Stromal cell of bone marrow (primary cell): ENCODE data around the gene FAM163B.

Experiments used
- DNase-seq: peaks from one replicate; pipeline ENCODE4 v3.0.0-alpha.2; 2012; ENCODE audit warnings: low read depth

Gene FAM163B

DNA sequence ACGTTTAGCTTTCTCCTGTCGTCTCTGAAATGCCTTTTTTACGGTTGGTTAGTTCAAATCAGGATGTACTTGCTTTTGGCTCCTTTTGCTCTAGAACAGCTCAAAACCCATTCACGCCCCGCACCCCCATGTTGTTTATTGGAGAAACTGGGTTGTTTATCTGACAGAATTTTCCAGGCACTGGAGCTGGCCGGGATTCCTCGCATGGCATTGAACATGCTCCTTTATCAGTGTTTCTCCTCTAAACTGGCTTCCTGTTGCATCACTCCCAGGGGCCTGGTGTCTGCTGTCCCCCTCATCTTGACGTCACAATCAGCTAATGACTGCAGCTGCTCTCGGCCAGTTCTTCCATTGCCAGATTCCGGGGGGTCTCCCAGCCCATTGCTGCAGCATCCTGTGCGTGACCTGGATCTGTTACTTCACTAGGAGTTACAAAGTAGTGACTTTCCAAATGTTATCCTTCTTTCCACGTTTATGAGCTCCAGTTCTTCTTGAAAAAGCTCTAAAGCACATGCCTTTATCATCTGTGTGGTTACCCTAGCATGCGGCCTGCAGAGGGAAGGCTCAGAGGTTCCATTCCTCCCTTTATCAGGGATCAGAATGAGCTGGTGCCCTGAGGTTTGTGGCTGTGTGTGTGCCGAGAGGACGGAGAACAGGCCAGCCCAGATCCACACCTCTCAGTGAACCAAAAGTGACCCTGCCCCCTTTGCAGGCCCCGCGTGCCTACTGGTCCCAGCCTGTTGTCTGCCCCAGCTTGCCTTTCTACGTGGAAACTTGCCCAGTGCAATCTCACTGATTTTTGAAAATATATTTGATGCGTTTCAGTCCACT lies 27.5 kb downstream of the FAM163B start:
- DNase-seq, result no peak

DNA sequence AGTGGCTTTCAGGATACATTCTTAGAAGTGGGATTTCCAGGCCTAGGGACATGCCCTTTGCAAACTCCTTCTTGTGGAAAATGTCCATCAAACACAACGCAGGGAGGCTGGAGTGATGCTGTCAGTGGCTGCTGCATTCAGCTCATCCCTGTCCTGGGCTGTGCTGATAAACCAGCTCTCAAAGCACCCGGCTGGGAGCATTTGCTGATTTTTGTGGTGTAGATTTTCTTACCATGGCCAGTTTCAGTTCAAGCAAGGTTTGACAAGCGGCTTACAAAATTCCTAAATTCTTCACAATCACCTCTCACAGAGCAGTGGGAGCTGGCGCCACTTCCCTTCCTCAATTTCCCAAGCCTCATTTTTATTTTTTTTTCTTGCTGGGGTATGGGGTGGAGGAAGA lies 28.2 kb downstream of the FAM163B start:
- no peak for DNase-seq

- DNase-seq, result no peak
These were observed 28.8 kb downstream of the FAM163B start for GRCh38 chr9:133580419-133580738.

DNA sequence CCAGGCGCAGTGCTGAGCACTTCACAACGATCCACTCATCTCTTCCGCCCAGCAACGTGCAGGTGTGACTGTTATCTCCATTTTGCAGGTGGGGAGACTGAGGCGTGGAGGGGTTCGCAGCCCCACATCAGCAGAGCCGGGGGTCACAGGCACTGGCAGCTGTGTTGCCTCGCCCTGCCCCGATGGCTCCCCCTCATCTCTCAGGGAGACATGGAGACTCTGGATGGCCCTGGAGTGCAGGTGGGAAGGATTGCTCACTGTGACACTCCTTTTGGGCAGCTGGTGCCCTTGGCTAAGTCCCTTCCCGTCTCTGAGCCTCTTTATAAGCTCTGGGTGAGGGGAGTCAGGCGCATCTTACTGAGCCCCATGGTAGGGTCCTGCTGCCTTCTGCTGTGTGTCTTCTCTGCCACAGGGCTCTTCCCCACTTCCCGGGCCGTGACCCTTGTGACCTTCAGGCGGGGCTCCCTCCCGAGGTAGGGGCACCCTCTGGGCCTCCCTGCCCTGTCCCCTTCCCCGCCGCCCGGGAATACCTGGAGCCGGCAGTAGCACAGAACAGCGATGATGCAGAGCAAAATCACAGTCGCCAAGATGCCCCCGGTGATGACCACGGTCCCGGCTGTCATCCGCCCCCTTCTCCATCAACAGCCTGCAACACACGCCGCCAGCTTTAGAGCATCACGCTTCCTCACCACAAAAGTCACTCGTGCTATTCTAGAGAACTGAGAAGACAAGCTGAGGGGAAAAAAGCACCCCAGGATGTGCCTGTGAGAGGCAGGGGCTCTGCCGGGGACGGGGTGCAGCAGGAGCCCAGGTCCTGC lies 29.4 kb downstream of the FAM163B start:
- no peak for DNase-seq

DNA sequence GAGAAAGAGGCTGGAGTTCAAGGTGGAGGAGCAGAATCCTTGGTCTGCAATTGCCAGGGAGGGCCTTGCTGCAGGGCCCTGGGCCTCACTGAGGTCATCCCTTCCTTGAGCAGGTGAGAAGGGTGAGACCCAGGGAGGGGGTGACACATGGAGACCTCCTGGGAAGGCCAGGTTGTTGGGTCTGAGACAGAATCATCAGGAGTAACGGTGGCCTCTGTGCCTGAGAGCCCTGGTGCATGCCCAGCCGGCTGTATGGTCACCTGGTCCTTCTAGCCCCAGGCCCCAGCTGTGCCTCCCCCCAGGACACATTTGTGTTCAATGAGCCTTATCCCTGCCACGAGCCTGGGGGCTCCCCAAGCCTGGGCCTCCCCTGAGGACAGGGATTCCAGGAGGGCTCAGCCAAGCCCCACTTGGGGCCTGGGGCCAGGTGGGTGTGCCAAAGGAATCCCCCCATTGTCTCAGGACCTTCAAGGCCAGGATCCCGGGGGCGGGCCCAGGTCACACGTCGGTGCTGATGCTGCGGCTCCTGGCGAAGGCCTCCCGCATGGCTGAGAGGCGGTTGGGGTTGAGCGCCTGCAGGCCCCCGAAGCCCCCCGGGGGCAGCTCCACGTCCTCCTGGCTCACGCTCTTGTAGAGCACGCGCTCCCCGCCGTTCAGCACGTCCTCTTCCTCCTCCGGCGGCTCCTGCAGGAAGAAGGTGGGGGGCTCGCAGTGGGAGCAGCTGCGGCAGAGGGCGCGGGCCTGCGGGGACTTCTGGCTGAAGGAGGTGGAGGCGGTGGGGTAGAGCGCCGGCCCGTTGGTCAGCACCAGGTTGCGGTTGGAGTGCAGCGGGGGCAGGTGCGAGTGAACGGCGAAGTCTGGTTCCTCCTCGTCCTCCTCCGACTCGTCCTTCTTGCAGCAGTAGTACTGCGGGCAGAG lies 30.4 kb downstream of the FAM163B start:
- DNase-seq, result no peak

DNA sequence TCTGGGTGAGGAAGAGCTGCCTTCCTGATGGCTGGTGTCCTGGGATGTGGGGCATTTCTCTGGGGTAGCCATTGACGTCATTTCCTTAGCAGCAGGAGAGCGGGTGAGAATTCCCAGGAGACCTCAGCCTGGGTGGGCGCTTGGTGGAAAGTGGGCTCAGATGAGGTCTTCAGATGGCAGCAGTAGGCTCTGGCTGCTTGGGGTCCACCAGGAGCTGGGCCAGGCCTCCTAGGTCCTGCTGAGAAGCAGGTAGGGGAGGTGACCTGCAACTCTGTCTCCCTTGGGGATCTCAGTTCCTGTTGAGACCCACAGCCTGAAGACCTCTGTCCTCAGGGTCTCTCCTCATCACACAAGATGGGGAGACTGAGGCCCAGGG lies 31.5 kb downstream of the FAM163B start:
- no peak for DNase-seq

DNA sequence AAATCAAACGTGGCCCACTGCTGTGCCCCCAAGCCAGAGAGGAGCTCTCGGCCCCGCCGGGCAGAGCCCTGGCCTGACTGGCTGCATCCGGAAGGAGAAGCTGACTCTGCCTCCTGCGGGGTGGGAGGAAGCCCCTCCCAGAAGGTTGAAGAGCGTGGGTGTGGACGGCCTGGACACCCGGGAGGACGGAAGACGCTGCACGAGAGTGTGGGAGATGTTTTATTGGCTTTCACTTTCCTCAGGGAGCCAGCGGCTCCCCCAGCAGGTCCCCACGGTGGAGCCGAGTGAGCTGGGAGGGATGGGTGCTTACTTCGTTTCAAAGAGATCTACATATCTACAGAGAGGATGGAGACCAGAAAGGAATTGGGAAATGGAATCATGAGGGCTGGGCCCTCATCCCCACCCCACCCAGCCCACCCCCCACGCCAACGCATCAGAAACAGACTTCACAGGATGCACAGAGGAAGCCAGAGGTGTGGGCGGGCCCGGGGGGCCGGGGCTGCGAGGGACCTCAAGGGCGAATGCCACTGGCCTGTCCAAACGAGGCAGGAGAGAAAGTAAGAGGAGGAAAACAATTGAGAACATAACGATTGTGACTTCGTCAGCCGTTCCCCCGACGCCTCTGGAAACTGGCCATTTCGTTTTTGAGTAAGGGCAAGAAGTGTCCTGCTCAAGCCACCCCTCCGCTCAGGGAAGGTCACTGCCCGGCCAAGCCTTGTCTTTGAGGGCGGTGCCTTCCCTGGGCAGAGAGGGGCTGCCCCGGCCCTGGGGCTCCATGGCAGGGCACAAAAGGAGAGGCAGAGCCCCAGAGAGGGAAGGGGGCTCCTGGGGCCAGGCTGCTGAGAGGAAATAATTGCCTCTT lies 32.1 kb downstream of the FAM163B start:
- DNase-seq, result no peak

DNA sequence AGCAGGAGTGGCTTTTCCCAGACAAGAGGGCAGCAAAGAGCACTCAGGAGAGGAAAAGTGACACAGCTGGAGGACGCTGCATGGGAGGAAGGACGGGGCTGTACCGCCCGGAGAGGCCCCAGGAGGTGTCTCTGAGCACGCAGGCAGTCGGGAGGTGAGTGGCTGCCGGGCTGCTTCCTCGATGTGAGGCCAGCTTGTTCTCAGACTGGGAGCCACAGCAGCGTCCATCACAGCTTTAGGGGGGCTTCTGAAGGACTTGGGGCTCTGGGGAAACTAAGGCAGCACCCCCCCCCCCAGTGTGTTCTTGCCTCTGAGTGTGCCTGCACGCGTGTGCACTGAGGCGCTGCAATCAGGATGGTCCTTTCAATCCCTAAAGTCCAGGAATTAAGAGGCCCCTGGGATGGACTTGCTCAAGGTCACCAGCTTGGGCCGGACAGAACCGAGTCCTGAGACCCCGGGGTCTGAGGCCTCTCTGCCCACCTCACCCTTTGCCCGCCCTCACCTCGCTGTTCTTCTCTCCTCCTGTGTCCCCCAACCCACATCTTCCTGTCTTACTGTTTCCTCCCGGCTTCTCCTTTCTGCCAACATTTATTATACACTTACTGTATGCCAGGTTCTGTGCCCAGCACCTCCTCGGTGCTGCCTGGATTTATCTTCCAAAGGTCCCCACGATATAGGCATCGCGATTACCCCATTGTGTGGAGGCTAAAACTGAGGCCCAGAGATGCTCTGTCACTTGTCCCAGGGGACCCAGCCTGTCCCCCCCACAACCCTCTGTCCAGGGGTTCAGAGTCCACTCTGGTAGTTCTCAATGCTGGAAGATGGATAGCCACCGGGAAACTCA lies 32.9 kb downstream of the FAM163B start:
- DNase-seq, result no peak

DNA sequence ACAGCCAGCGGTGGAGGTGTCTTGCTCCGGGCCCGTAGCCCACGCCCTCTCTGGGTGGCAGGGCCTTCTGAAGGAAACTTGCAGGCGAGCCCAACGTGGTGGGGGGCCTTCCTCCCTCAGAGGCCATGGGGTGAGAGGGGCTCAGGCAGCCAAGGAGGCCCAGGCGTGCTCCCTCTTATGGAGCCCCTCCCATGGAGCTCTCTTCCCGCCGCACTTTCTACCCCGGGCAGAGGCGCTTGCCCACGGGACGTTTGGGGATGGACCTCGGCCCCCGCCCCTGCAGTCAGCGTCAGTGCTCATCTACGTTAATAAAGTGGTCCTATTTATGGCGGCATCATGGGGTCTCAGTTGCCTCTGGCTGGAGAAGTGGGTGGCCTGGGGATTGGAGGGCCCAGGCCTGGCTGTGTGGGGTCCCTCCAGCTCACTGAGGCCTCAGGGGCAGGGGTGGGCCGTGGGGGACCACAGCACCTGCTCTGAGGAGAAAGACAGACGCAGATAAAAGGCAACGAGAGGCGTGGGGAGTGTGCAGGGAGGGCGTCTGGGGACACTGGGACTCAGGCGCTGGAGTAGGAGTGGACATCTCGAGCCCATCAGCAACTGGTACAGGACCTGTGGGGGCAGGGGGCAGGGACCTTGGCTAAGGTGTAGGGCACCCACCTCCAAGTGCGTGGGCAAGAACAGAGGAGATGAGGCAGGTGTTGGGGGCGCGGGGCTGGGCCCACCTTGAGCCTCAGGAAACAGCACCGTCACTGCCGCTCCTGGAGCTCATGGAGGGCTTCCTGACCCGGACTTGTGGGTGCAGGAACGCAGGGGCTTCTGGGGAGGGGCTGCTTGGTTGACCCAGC lies 33.8 kb downstream of the FAM163B start:
- DNase-seq, result no peak

DNA sequence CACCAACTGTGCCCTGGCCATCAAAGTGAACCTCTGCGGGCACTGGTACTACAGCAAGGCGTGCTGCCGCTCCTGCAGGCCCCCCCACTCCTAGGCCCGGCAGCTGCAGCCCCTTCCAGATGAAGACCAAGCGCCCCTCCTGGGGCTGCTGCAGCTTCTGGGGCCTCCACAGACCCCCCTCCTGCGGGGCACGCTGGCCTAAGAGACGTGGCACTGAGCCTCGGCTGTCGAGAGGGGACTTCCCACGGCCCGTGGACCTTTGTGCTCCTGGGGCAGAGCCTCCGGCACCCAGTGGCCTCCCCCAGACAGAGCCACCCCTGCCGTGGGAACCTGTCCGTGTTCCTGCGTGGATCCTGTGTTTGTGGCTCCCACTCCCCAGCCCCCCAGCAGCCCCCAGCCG lies 34.4 kb downstream of the FAM163B start:
- no peak for DNase-seq

DNA sequence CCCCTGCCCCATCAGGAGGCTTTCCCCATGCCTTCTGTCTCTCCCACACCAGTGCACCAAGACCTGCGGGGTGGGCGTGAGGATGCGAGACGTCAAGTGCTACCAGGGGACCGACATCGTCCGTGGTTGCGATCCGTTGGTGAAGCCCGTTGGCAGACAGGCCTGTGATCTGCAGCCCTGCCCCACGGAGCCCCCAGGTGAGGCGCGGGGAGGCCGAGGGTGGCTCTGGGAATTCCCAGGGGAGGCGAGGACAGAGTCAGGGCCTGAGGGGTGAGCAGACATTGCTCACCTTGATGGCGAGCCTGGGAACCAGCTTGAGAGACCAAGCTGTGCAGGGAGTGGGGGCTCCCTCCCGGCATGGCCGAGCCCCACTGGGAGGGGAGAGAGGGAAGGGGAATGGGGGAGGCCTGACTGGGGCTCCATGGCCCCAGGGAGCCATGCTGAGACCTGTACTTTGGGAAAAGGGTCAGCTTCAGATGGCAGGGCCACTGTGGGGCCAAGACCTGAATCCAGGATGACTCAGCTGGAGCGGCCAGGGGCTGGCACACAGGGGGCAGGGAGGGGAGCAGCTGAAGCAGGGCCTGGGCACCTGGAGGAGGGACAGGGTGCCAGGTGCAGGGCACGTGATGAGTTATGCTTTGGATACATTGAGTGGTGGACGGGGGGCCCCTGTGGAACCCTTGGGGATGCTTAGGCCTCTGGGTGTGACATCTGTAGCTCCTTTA lies 35.2 kb downstream of the FAM163B start:
- no peak for DNase-seq

GRCh38 chr9:133572821-133573361 lies 36.3 kb downstream of the FAM163B start:
- DNase-seq, result no peak

- DNase-seq, result no peak
These were observed 37.1 kb downstream of the FAM163B start for GRCh38 chr9:133571896-133572595.

DNA sequence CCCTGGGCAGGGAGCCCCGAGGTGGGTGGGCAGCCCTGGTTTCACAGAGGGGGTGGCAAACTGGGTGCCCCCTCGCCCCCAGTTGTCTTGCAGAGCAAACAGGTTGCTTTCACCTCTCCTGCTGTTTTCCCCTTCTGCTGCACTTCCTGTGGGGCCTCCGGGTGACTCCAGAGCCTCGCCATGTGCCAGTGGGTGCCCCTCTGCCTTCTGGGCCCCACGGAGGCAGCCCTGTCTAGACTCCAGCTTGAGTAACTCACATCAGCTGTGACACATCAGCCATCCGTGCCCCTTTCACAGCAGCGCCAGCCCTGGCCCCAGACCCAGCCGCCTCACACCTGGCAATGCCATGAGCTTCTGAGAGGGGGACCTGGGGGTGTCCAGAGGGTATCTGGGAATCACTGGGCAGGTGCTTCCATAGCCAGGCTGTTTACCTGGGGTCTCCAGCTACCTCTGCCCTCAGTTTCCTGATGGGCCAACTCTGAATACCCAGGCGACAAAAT lies 37.7 kb downstream of the FAM163B start:
- no peak for DNase-seq

- DNase-seq, result no peak
These were observed 38.5 kb downstream of the FAM163B start for GRCh38 chr9:133570691-133571080.

GRCh38 chr9:133569891-133570690 lies 39.1 kb downstream of the FAM163B start:
- DNase-seq, result no peak
